H1 (cell line): Measurements from ENCODE around the gene NFATC4. TPM values are rescaled to one million over a fixed set of nuclear protein-coding genes. Genes with fewer than 3 reads are reported as not detected.

ENCODE experiments used
- ATF3 ChIP-seq: IDR thresholded peaks from 2 replicates; pipeline ENCODE4 v1.6.1; 2011; ENCODE audit warnings: low read depth, mild to moderate bottlenecking, low read length; ENCODE audit not compliant: insufficient read depth
- BCL11A ChIP-seq, 2 experiments: IDR thresholded peaks; one replicate each; pipeline ENCODE4 v1.6.1; 2011; ENCODE audit warnings: low read depth in 2 of 2, low read length in 2 of 2, mild to moderate bottlenecking in 2 of 2
- CBX5 ChIP-seq: fragments of 300-800, 300-1000 bp; sonication (generic); IDR thresholded peaks from 2 replicates; pipeline ENCODE4 v1.7.1; 2016; ENCODE audit warnings: antibody characterized with exemption, low read length, low read depth
- CTCF ChIP-seq, 3 experiments: IDR thresholded peaks; 1 replicate in 2 of 3; 2 replicates in 1 of 3; pipeline versions ENCODE4 v1.5.1 to v1.6.1; 2011; ENCODE audit warnings: low read length in 3 of 3, mild to moderate bottlenecking in 3 of 3, inconsistent platforms in 2 of 3, low read depth in 1 of 3, moderate library complexity in 1 of 3; ENCODE audit not compliant: insufficient read depth in 1 of 3; ENCODE audit errors: control extremely low read depth in 1 of 3
- KDM4A ChIP-seq: IDR thresholded peaks from one replicate; pipeline ENCODE4 v1.7.1; 2012; ENCODE audit warnings: low read depth, mild to moderate bottlenecking, moderate library complexity, low read length, inconsistent platforms; ENCODE audit not compliant: severe bottlenecking
- MAX ChIP-seq: IDR thresholded peaks from 2 replicates; pipeline ENCODE4 v1.6.1; 2012; ENCODE audit warnings: inconsistent platforms
- RAD21 ChIP-seq, 2 experiments: IDR thresholded peaks in 1 of 2; conservative IDR thresholded peaks in 1 of 2; 2 replicates each; pipeline ENCODE4 v1.6.1; 2011; ENCODE audit warnings: low read depth in 2 of 2, low read length in 2 of 2, improper control_type of control experiment in 1 of 2, inconsistent platforms in 1 of 2, mild to moderate bottlenecking in 1 of 2, moderate library complexity in 1 of 2
- RBBP5 ChIP-seq: IDR thresholded peaks from 2 replicates; pipeline ENCODE4 v1.7.1; 2012; ENCODE audit warnings: low read depth, mild to moderate bottlenecking, inconsistent platforms, low read length, moderate library complexity, borderline replicate concordance
- RFX5 ChIP-seq: IDR thresholded peaks from 2 replicates; pipeline ENCODE4 v1.6.1; 2011; ENCODE audit warnings: low read depth, low read length, improper control_type of control experiment, borderline replicate concordance
- SP2 ChIP-seq: IDR thresholded peaks from 2 replicates; pipeline ENCODE4 v1.6.1; 2012; ENCODE audit warnings: mild to moderate bottlenecking, low read length, inconsistent platforms
- SP4 ChIP-seq: IDR thresholded peaks from 2 replicates; pipeline ENCODE4 v1.6.1; 2012; ENCODE audit warnings: low read length, inconsistent platforms
- SUZ12 ChIP-seq: fragments of 200-600 bp; sonication (generic); IDR thresholded peaks from 2 replicates; pipeline ENCODE4 v1.6.1; 2012; ENCODE audit warnings: mild to moderate bottlenecking, inconsistent platforms, low read length, moderate library complexity, mixed read lengths
- TEAD4 ChIP-seq: IDR thresholded peaks from 2 replicates; pipeline ENCODE4 v1.6.1; 2012; ENCODE audit warnings: low read depth, low read length, inconsistent platforms, mixed read lengths
- polyA plus RNA-seq, 7 experiments: library from polyadenylated mRNA; depleted of rRNA in 3 of 7; stranded (reverse) in 5 of 7; unstranded in 2 of 7; fragments of >200 nt in 5 of 7; fragments of 200-250 nt in 2 of 7; gene quantifications; 1 replicate in 5 of 7; 2 replicates in 1 of 7; 4 replicates in 1 of 7; pipeline versions ENCODE4 v1.2.1 to v1.2.3, GENCODE V29; 2011 to 2013; ENCODE audit warnings: missing spikeins in 2 of 7, mixed read lengths in 2 of 7
- total RNA-seq: library from RNA; stranded (reverse); fragmentation: NEBNext Ultra II Directional; extraction: Animal tissue kit (Norgen Biotek cat#: 25700); gene quantifications from 2 replicates; pipeline ENCODE4 v1.2.1, GENCODE V29; 2021

The NFATC4 gene
- total and polyA plus RNA-seq, 2 of the 8 experiments (the other 6 are each of a cell fraction or from before 2014, with no cell fraction given) = 47.3 to 50.3 TPM

GRCh38 chr14:24411443-24412389 lies 43.7 kb downstream of the NFATC4 start (continued):
- no peak for TF ChIP-seq SP2
- TF ChIP-seq ATF3 = no peak
- no peak for TF ChIP-seq CBX5
- TF ChIP-seq SUZ12 = no peak
- TF ChIP-seq KDM4A = no peak
- TF ChIP-seq RBBP5 = no peak
- TF ChIP-seq SP4 = no peak
- peak; percentile 66 to 89 (median 84) for TF ChIP-seq CTCF (IDR thresholded peaks at IDR 0.05; ENCODE audit: control extremely low read depth in 1 of 3, insufficient read depth in 1 of 3, low read depth in 1 of 3, low read length in 3 of 3)
- TF ChIP-seq BCL11A (IDR thresholded peaks at IDR 0.05; ENCODE audit: low read depth in 2 of 2, low read length in 2 of 2) = no peak
- TF ChIP-seq MAX = no peak
- TF ChIP-seq RAD21 (IDR thresholded peaks at IDR 0.05 in 1 of 2, conservative IDR thresholded peaks at IDR 0.05 in 1 of 2; ENCODE audit: low read depth in 2 of 2, low read length in 2 of 2) = peak; percentile 66 to 76
- TF ChIP-seq TEAD4 = no peak
- no peak for TF ChIP-seq RFX5
